Right lobe of liver (tissue), 6 donors: ENCODE measurements around the gene GNAZ. TPM values are rescaled to one million over a fixed set of nuclear protein-coding genes. Genes with fewer than 3 reads are reported as not detected.

Source experiments
- ATAC-seq, 4 donors: fragments of 200-7000 bp; cut with Tn5 transposase; one replicate each; pipeline ENCODE4 v1.9.1; 2020; ENCODE audit warnings: mild to moderate bottlenecking in 4 of 4, moderate library complexity in 4 of 4
- DNase-seq, 3 donors: peaks; one replicate each; pipeline ENCODE4 v3.0.0-alpha.2; 2020
- H3K27ac ChIP-seq, 3 donors: fragments of 200-600 bp; one replicate each; pipeline ENCODE4 v1.8.0; 2022
- H3K27me3 ChIP-seq, 2 donors: fragments of 200-600 bp; one replicate each; pipeline ENCODE4 v1.8.0; 2022
- H3K36me3 ChIP-seq, 4 donors: fragments of 200-600 bp; sonication (generic) in 1 of 4; one replicate each; pipeline versions ENCODE4 v1.5.1 to v1.8.0; 2017 to 2022; ENCODE audit warnings: control low read depth in 1 of 4
- H3K4me1 ChIP-seq, 4 donors: fragments of 200-600 bp; sonication (generic) in 1 of 4; one replicate each; pipeline versions ENCODE4 v1.5.1 to v1.8.0; 2017 to 2022; ENCODE audit warnings: control low read depth in 1 of 4
- H3K4me3 ChIP-seq, 3 donors: fragments of 200-600 bp; one replicate each; pipeline ENCODE4 v1.8.0; 2022
- H3K9me3 ChIP-seq, 4 donors: fragments of 200-600 bp; sonication (generic) in 1 of 4; one replicate each; pipeline versions ENCODE4 v1.5.1 to v1.8.0; 2017 to 2022; ENCODE audit warnings: control low read depth in 1 of 4
- CTCF ChIP-seq, 4 donors: fragments of 200-600 bp in 3 of 4; fragments of 450-650 bp in 1 of 4; IDR thresholded peaks; one replicate each; pipeline versions ENCODE4 v1.5.1 to v1.8.0; 2016 to 2022; ENCODE audit warnings: antibody characterized with exemption in 4 of 4, mild to moderate bottlenecking in 2 of 4
- POLR2A ChIP-seq: fragments of 450-650 bp; IDR thresholded peaks from one replicate; pipeline ENCODE4 v1.6.1; 2017; ENCODE audit warnings: antibody characterized with exemption, mild to moderate bottlenecking
- WGBS: methylation state at CpG from one replicate; pipeline ENCODE4 v1.1.6; 2018; ENCODE audit warnings: low coverage, low lambda C conversion rate; ENCODE audit not compliant: insufficient coverage; ENCODE audit errors: missing lambda C conversion rate; 5-methylcytosine and 5-hydroxymethylcytosine counted together
- intact Hi-C, 2 donors: fragments of 100-400 bp; cut with DNase I; formaldehyde crosslinking; loops; one replicate each; pipeline versions ENCODE4 v1.11.2 to v1.14.1; 2022
- small RNA-seq, 2 experiments: library from RNA; depleted of rRNA; stranded (forward); fragments of <200 nt; gene quantifications; one replicate each; pipeline ENCODE3, GENCODE V24; 2016
- total RNA-seq, 6 experiments: library from RNA; depleted of rRNA in 2 of 6; stranded (reverse); fragments of >200 nt in 2 of 6; fragmentation: NEBNext Ultra II Directional in 3 of 6; extraction: Animal tissue kit (Norgen Biotek cat#: 25700) in 3 of 6; gene quantifications; one replicate each; pipeline versions ENCODE4 v1.1.0 to v1.2.4, GENCODE V29; 2016 to 2023
- donor health status: DM: no; HTN: yes; CAD: no.
- donor health status: DM: no; HTN: no; CAD: no.
- donor health status: DM: no; HTN: no; CAD: no.
- donor health status: DM: no; HTN: yes; CAD: no.
- donor health status: DM: no; HTN: yes; CAD: no.

GNAZ gene
- total RNA-seq, 6 experiments from 2014 or later = 0.15 to 1.5 (median 0.53) TPM

GRCh38 chr22:23166841-23167616 is 96.7 kb downstream of the GNAZ start:
- no peak for TF ChIP-seq CTCF (IDR thresholded peaks at IDR 0.05)
- TF ChIP-seq POLR2A = no peak
- Histone ChIP-seq H3K27me3 (no peaks in the 10 kb centered on the region), H3K4me1 (peaks cover 0 to 29% (median 10%) of the 10 kb centered on the region in 4 donors), H3K9me3 (no peaks in the 10 kb centered on the region), H3K27ac (no peak overlapping the region), H3K36me3 (no peaks in the 10 kb centered on the region), H3K4me3 (no peak overlapping the region)
- intact Hi-C loops = loop anchor here in 1 of 2 donors (10.0 kb wide), 1 partner anchor 218 kb away; no protein-coding TSS in a partner anchor
- DNase-seq = no peak
- WGBS = 90% methylated on average over 2 of the region's 10 CpGs
- no peak for ATAC-seq

GRCh38 chr22:23168391-23169042 is 98.2 kb downstream of the GNAZ start:
- intact Hi-C loops = loop anchor here in 1 of 2 donors (10.0 kb wide), 1 partner anchor 216 kb away; no protein-coding TSS in a partner anchor
- DNase-seq = no peak
- 100% methylated on average over 1 of the region's 9 CpGs for WGBS
- Histone ChIP-seq H3K4me3 (no peak overlapping the region), H3K36me3 (no peaks in the 10 kb centered on the region), H3K4me1 (peaks cover 0 to 25% (median 10%) of the 10 kb centered on the region in 4 donors), H3K9me3 (no peaks in the 10 kb centered on the region), H3K27ac (no peak overlapping the region), H3K27me3 (no peaks in the 10 kb centered on the region)
- TF ChIP-seq POLR2A (no peak), CTCF (IDR thresholded peaks at IDR 0.05) (no peak)
- ATAC-seq = no peak

- Histone ChIP-seq H3K4me1 (peaks cover 0 to 20% (median 8%) of the 10 kb centered on the region in 4 donors), H3K27ac (no peak overlapping the region), H3K36me3 (no peaks in the 10 kb centered on the region), H3K4me3 (no peak overlapping the region), H3K27me3 (no peaks in the 10 kb centered on the region), H3K9me3 (no peaks in the 10 kb centered on the region)
- no peak for ATAC-seq
- DNase-seq = no peak
- intact Hi-C loops = loop anchor here in 1 of 2 donors (10.0 kb wide), 1 partner anchor 216 kb away; no protein-coding TSS in a partner anchor
- 86% methylated on average over 2 of the region's 4 CpGs for WGBS
- TF ChIP-seq POLR2A = no peak
- TF ChIP-seq CTCF (IDR thresholded peaks at IDR 0.05) = no peak
These were observed 98.7 kb downstream of the GNAZ start for GRCh38 chr22:23169043-23169406.

Small RNAs within 50 kb of the gene (small RNA-seq; reads per million reads assigned to genes)
- 0 reads per million in 2 experiments for gene RF00017
- 0 reads per million in 2 experiments for gene RF00066

Other genes starting within 250 kb of the GNAZ start
- 1 to 10 TPM; 1.6 to 4.1 (median 3.1) TPM for gene IGLL5, start 182.7 kb upstream of the GNAZ start, total RNA-seq
- not detected for gene RSPH14, start 71.5 kb downstream of the GNAZ start, total RNA-seq
- gene RAB36, start 75.0 kb downstream of the GNAZ start, total RNA-seq = under 1 TPM; 0.07 to 0.65 (median 0.19) TPM
- 10 to 100 TPM; 22.7 to 28.8 (median 24.3) TPM for gene BCR, start 110.0 kb downstream of the GNAZ start, total RNA-seq